H1 (cell line): ENCODE results near the gene MRPS9. TPM values are rescaled to one million over a fixed set of nuclear protein-coding genes. Genes with fewer than 3 reads are reported as not detected.

Source experiments
- CHD2 ChIP-seq: IDR thresholded peaks from 2 replicates; pipeline ENCODE4 v1.6.1; 2012; ENCODE audit warnings: low read length, improper control_type of control experiment
- CHD7 ChIP-seq: fragments of 300-600 bp; sonication (generic); IDR thresholded peaks from 2 replicates; pipeline ENCODE4 v1.7.1; 2012; ENCODE audit warnings: low read length, moderate library complexity, mild to moderate bottlenecking, inconsistent platforms; ENCODE audit not compliant: insufficient replicate concordance
- EZH2 ChIP-seq: fragments of 200-600 bp; sonication (generic); IDR thresholded peaks from 2 replicates; pipeline ENCODE4 v1.7.1; 2012; ENCODE audit warnings: low read depth, mild to moderate bottlenecking, moderate library complexity, low read length, inconsistent platforms; ENCODE audit not compliant: severe bottlenecking
- polyA plus RNA-seq, 7 experiments: library from polyadenylated mRNA; depleted of rRNA in 3 of 7; stranded (reverse) in 5 of 7; unstranded in 2 of 7; fragments of >200 nt in 5 of 7; fragments of 200-250 nt in 2 of 7; gene quantifications; 1 replicate in 5 of 7; 2 replicates in 1 of 7; 4 replicates in 1 of 7; pipeline versions ENCODE4 v1.2.1 to v1.2.3, GENCODE V29; 2011 to 2013; ENCODE audit warnings: missing spikeins in 2 of 7, mixed read lengths in 2 of 7
- total RNA-seq: library from RNA; stranded (reverse); fragmentation: NEBNext Ultra II Directional; extraction: Animal tissue kit (Norgen Biotek cat#: 25700); gene quantifications from 2 replicates; pipeline ENCODE4 v1.2.1, GENCODE V29; 2021

The MRPS9 gene
- total and polyA plus RNA-seq, 2 of the 8 experiments (the other 6 are each of a cell fraction or from before 2014, with no cell fraction given), result 36.2 to 71.0 TPM

DNA sequence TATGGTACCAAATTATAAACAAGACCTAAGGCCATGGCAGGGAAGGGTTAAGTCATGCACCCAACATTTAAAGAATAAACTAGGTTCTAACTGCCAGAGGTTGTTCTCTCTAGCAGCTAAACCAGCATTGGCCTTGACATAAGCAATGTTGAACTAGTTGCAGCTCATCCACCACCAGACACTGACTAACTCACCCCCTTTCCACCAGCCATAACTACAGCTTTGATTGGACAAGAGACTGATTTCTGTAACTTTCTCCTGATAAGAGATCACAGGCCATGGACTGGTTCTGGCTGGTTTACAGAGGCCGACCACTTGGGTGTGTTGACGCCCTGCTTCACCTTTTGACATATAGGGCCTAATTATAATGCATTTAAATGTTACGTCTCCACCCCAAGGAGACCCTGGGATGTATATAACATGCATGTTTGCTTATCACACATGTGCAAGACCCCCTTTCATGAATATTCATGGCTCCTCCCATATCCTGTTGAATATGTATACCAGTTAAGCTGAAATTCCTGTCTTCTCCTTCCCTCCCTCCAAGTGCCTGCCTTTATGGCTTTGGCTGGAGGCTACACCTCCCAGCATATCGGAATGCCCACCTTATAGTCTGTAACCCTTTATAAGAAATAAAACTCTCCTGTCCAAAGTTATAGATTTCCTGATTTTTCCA lies 75.9 kb downstream of the MRPS9 start (continued):
- TF ChIP-seq CHD7 (no peak), CHD2 (no peak), EZH2 (no peak)
